GM23338 (cell line): ENCODE measurements around the gene GPC5. TPM values are rescaled to one million over a fixed set of nuclear protein-coding genes. Genes with fewer than 3 reads are reported as not detected.

Experiments
- ATAC-seq: fragments of 200-7000 bp; cut with Tn5 transposase; 3 replicates; pipeline ENCODE4 v1.9.1; 2020
- DNase-seq: peaks from one replicate; pipeline ENCODE4 v3.0.0-alpha.2; 2015; ENCODE audit warnings: low spot score
- H2AFZ ChIP-seq: fragments of 200-600 bp; sonication (generic); 2 replicates; pipeline ENCODE4 v1.8.0; 2016; ENCODE audit warnings: antibody characterized with exemption, mild to moderate bottlenecking, moderate library complexity
- H3F3A ChIP-seq: fragments of 200-600 bp; sonication (generic); replicated peaks from 2 replicates; pipeline ENCODE4 v1.8.0; 2017; ENCODE audit warnings: antibody characterized with exemption, mixed run types, low read depth
- H3K27ac ChIP-seq: fragments of 200-600 bp; sonication (generic); 2 replicates; pipeline ENCODE4 v1.6.1; 2016; ENCODE audit warnings: low read depth
- H3K27me3 ChIP-seq: fragments of 200-600 bp; sonication (generic); 2 replicates; pipeline ENCODE4 v1.8.0; 2016; ENCODE audit warnings: mild to moderate bottlenecking, mixed run types, moderate library complexity; ENCODE audit not compliant: insufficient read depth
- H3K36me3 ChIP-seq: fragments of 200-600 bp; sonication (generic); 2 replicates; pipeline ENCODE4 v1.8.0; 2016; ENCODE audit warnings: mild to moderate bottlenecking; ENCODE audit not compliant: insufficient read depth
- H3K4me1 ChIP-seq: fragments of 200-600 bp; sonication (generic); 2 replicates; pipeline ENCODE4 v1.8.0; 2016; ENCODE audit warnings: mild to moderate bottlenecking, moderate library complexity; ENCODE audit not compliant: insufficient read depth
- H3K4me2 ChIP-seq: fragments of 200-600 bp; sonication (generic); 2 replicates; pipeline ENCODE4 v1.7.1; 2017; ENCODE audit warnings: mixed run types
- H3K4me3 ChIP-seq: fragments of 200-600 bp; sonication (generic); 2 replicates; pipeline ENCODE4 v1.6.1; 2016; ENCODE audit warnings: mixed run types
- H3K79me2 ChIP-seq: fragments of 200-600 bp; sonication (generic); replicated peaks from 2 replicates; pipeline ENCODE4 v1.8.0; 2017; ENCODE audit warnings: mild to moderate bottlenecking; ENCODE audit not compliant: insufficient read depth
- H3K9me2 ChIP-seq: fragments of 200-600 bp; sonication (generic); 2 replicates; pipeline ENCODE4 v1.8.0; 2017; ENCODE audit not compliant: insufficient read depth
- H4K20me1 ChIP-seq: fragments of 200-600 bp; sonication (generic); replicated peaks from 2 replicates; pipeline ENCODE4 v1.8.0; 2017; ENCODE audit warnings: mild to moderate bottlenecking; ENCODE audit not compliant: insufficient read depth
- H3K27ac Mint-ChIP-seq: 2 replicates; pipeline ENCODE4 v1.8.0; 2020; ENCODE audit warnings: inconsistent platforms, mild to moderate bottlenecking, moderate library complexity, mixed read lengths
- H3K27me3 Mint-ChIP-seq: 3 replicates; pipeline ENCODE4 v1.8.0; 2022; ENCODE audit warnings: low read depth, mild to moderate bottlenecking, moderate library complexity, mixed read lengths, inconsistent platforms; ENCODE audit not compliant: insufficient read depth, poor library complexity
- H3K36me3 Mint-ChIP-seq: 3 replicates; pipeline ENCODE4 v1.8.0; 2021; ENCODE audit warnings: low read depth, mild to moderate bottlenecking, inconsistent platforms, moderate library complexity, mixed read lengths
- H3K4me1 Mint-ChIP-seq: 3 replicates; pipeline ENCODE4 v1.8.0; 2020; ENCODE audit warnings: mild to moderate bottlenecking, inconsistent platforms, mixed read lengths
- H3K4me3 Mint-ChIP-seq: 3 replicates; pipeline ENCODE4 v1.8.0; 2021; ENCODE audit warnings: moderate library complexity, mild to moderate bottlenecking, inconsistent platforms, mixed read lengths
- H3K9me3 Mint-ChIP-seq: 3 replicates; pipeline ENCODE4 v1.8.0; 2020; ENCODE audit warnings: moderate library complexity, mild to moderate bottlenecking, inconsistent platforms, mixed read lengths
- CREB1 ChIP-seq: fragments of 250-450 bp; sonication (Bioruptor Pico); IDR thresholded peaks from 2 replicates; pipeline ENCODE4 v1.5.0; 2020; ENCODE audit warnings: low read depth, mild to moderate bottlenecking, moderate library complexity
- CTCF ChIP-seq, 2 experiments: fragments of 200-600 bp in 1 of 2; sonication (generic) in 1 of 2; conservative IDR thresholded peaks; 2 replicates each; pipeline versions ENCODE4 v1.5.1 to v1.6.1; 2016 to 2017; ENCODE audit warnings: antibody characterized with exemption in 2 of 2, low read depth in 2 of 2, mild to moderate bottlenecking in 2 of 2, moderate library complexity in 1 of 2
- ETS1 ChIP-seq: IDR thresholded peaks from 2 replicates; pipeline ENCODE4 v1.6.1; 2016; ENCODE audit warnings: antibody characterized with exemption
- EZH2 ChIP-seq: fragments of 200-600 bp; sonication (generic); IDR thresholded peaks from one replicate; pipeline ENCODE4 v1.8.0; 2017; ENCODE audit warnings: antibody characterized with exemption, mild to moderate bottlenecking, low read depth; ENCODE audit not compliant: unreplicated experiment
- EZH2phosphoT487 ChIP-seq: fragments of 200-600 bp; sonication (generic); IDR thresholded peaks from one replicate; pipeline ENCODE4 v1.8.1; 2018; ENCODE audit warnings: antibody characterized with exemption; ENCODE audit not compliant: unreplicated experiment
- JUNB ChIP-seq: IDR thresholded peaks from one replicate; pipeline ENCODE4 v1.6.1; 2016; ENCODE audit warnings: antibody characterized with exemption; ENCODE audit not compliant: unreplicated experiment
- NANOG ChIP-seq: IDR thresholded peaks from 2 replicates; pipeline ENCODE4 v1.6.1; 2016; ENCODE audit warnings: antibody characterized with exemption, borderline replicate concordance
- POLR2AphosphoS5 ChIP-seq: IDR thresholded peaks from 2 replicates; pipeline ENCODE4 v1.6.1; 2016; ENCODE audit warnings: antibody characterized with exemption, low read depth
- REST ChIP-seq: IDR thresholded peaks from one replicate; pipeline ENCODE4 v1.6.1; 2018; ENCODE audit warnings: antibody characterized with exemption; ENCODE audit not compliant: unreplicated experiment
- STAT1 ChIP-seq: IDR thresholded peaks from one replicate; pipeline ENCODE4 v1.6.1; 2016; ENCODE audit warnings: antibody characterized with exemption; ENCODE audit not compliant: unreplicated experiment
- ZNF114 ChIP-seq: fragments of 250-450 bp; sonication (Bioruptor Pico); IDR thresholded peaks from 2 replicates; pipeline ENCODE4 v1.5.0; 2020; ENCODE audit warnings: mild to moderate bottlenecking, moderate library complexity
- ZNF331 ChIP-seq: fragments of 250-450 bp; sonication (Bioruptor Pico); IDR thresholded peaks from 2 replicates; pipeline ENCODE4 v1.5.0; 2020; ENCODE audit warnings: low read depth, mild to moderate bottlenecking, moderate library complexity
- ZNF462 ChIP-seq: fragments of 250-450 bp; sonication (Bioruptor Pico); IDR thresholded peaks from 2 replicates; pipeline ENCODE4 v1.5.0; 2020; ENCODE audit warnings: mild to moderate bottlenecking, moderate library complexity
- polyA plus RNA-seq: library from polyadenylated mRNA; unstranded; fragments of >200 nt; fragmentation: Nextera tagmentation; extraction: Ambion mirVana; gene quantifications from 2 replicates; pipeline ENCODE4 v1.2.1, GENCODE V29; 2016
- total RNA-seq: library from RNA; depleted of rRNA; stranded (reverse); fragments of >200 nt; shearing (Covaris generic); gene quantifications from 2 replicates; pipeline ENCODE4 v1.2.3, GENCODE V29; 2014

GPC5 gene
- total and polyA plus RNA-seq, 2 experiments from 2014 or later = 0.95 to 1.1 TPM

- Mint-ChIP-seq H3K36me3 (no peaks in the 10 kb centered on the region), H3K4me3 (no peak overlapping the region), H3K27me3 (no peaks in the 10 kb centered on the region), H3K27ac (no peak overlapping the region), H3K4me1 (peaks cover 17% of the 10 kb centered on the region), H3K9me3 (no peaks in the 10 kb centered on the region)
- H3K4me3 ChIP-seq = no peak overlapping the region
- no peak overlapping the region for H3K4me2 ChIP-seq
- no peak overlapping the region for H3K27ac ChIP-seq
- no peaks in the 10 kb centered on the region for H3F3A ChIP-seq
- ATAC-seq (no peak), DNase-seq (no peak)
- no peak for TF ChIP-seq ZNF462 (CRISPR knock-in tag)
- no peak for TF ChIP-seq EZH2
- TF ChIP-seq STAT1 = no peak
- TF ChIP-seq ZNF331 (CRISPR knock-in tag) = no peak
- no peak for TF ChIP-seq JUNB
- TF ChIP-seq ETS1 = no peak
- TF ChIP-seq NANOG = no peak
- TF ChIP-seq EZH2phosphoT487 = no peak
- no peak for TF ChIP-seq CREB1 (CRISPR knock-in tag)
- TF ChIP-seq ZNF114 (CRISPR knock-in tag) = no peak
- TF ChIP-seq POLR2AphosphoS5 = no peak
- no peak for TF ChIP-seq CTCF (conservative IDR thresholded peaks at IDR 0.05; ENCODE audit: low read depth in 2 of 2)
- no peak for TF ChIP-seq REST
- H3K4me1 ChIP-seq = no peaks in the 10 kb centered on the region; the same call in 1 of the 2 replicates
- no peaks in the 10 kb centered on the region for H3K79me2 ChIP-seq
- H3K36me3 ChIP-seq = no peaks in the 10 kb centered on the region; the same call in 1 of the 2 replicates
- H3K27me3 ChIP-seq = no peaks in the 10 kb centered on the region
- H3K9me2 ChIP-seq = peaks cover 5% of the 10 kb centered on the region
- H2AFZ ChIP-seq = no peak overlapping the region
- no peaks in the 10 kb centered on the region for H4K20me1 ChIP-seq
Observed at GRCh38 chr13:91762957-91763356, 364.5 kb downstream of the GPC5 start.
